Suprapubic skin (tissue), 4 donors: ENCODE measurements around the gene FAM200C. TPM values are rescaled to one million over a fixed set of nuclear protein-coding genes. Genes with fewer than 3 reads are reported as not detected.

ENCODE experiments used
- DNase-seq, 2 donors: peaks; one replicate each; pipeline ENCODE4 v3.0.0-alpha.2; 2019; ENCODE audit warnings: low spot score in 2 of 2
- H3K27ac ChIP-seq: fragments of 200-600 bp; sonication (generic); one replicate; pipeline ENCODE4 v1.5.1; 2019
- H3K27me3 ChIP-seq: fragments of 200-600 bp; sonication (generic); one replicate; pipeline ENCODE4 v1.5.1; 2019
- H3K36me3 ChIP-seq: fragments of 200-600 bp; sonication (generic); one replicate; pipeline ENCODE4 v1.5.1; 2019
- H3K4me1 ChIP-seq: fragments of 200-600 bp; sonication (generic); one replicate; pipeline ENCODE4 v1.5.1; 2019
- H3K4me3 ChIP-seq: fragments of 200-600 bp; sonication (generic); one replicate; pipeline ENCODE4 v1.5.1; 2019; ENCODE audit warnings: mild to moderate bottlenecking
- H3K9me3 ChIP-seq: fragments of 200-600 bp; sonication (generic); one replicate; pipeline ENCODE4 v1.5.1; 2019
- CTCF ChIP-seq, 2 donors: fragments of 200-600 bp in 1 of 2; fragments of 450-650 bp in 1 of 2; sonication (generic) in 1 of 2; IDR thresholded peaks; one replicate each; pipeline ENCODE4 v1.5.1; 2016 to 2019; ENCODE audit warnings: antibody characterized with exemption in 2 of 2, mild to moderate bottlenecking in 1 of 2, moderate library complexity in 1 of 2
- EP300 ChIP-seq: sonication (generic); formaldehyde crosslinking; IDR thresholded peaks from one replicate; pipeline ENCODE4 v1.6.1; 2017; ENCODE audit warnings: antibody characterized with exemption
- POLR2A ChIP-seq, 2 donors: fragments of 450-650 bp; IDR thresholded peaks; one replicate each; pipeline ENCODE4 v1.6.1; 2017; ENCODE audit warnings: antibody characterized with exemption in 2 of 2, mild to moderate bottlenecking in 2 of 2, moderate library complexity in 2 of 2
- POLR2AphosphoS5 ChIP-seq, 3 donors: sonication (generic); formaldehyde crosslinking; IDR thresholded peaks; one replicate each; pipeline ENCODE4 v1.6.1; 2017; ENCODE audit warnings: antibody characterized with exemption in 3 of 3
- WGBS: methylation state at CpG from one replicate; pipeline ENCODE4 v1.1.5; 2018; 5-methylcytosine and 5-hydroxymethylcytosine counted together
- total RNA-seq, 4 donors: library from RNA; depleted of rRNA; stranded (reverse); fragments of >200 nt; gene quantifications; one replicate each; pipeline ENCODE4 v1.1.0, GENCODE V29; 2016

Gene FAM200C
- total RNA-seq, 4 donors from 2014 or later, result 0.57 to 3.9 (median 1.2) TPM

GRCh38 chr5:160369990-160370712 lies 29.7 kb downstream of the FAM200C start, which contains the start of gene C1QTNF2:
Gene C1QTNF2, minus strand, starts transcription at chr5:160370626. Its CDS starts 15,615 bp downstream, at chr5:160355011.
- Histone ChIP-seq H3K9me3 (no peaks in the 10 kb centered on the region), H3K27ac (peak within 1 kb of the TSS; percentile 78), H3K4me1 (peaks cover 18% of the 10 kb centered on the region), H3K27me3 (no peaks in the 10 kb centered on the region), H3K4me3 (peak within 1 kb of the TSS; percentile 74), H3K36me3 (no peaks in the 10 kb centered on the region)
- peak; percentile 80 to 88 for DNase-seq
- WGBS, result 2% methylated on average over 45 of the region's 45 CpGs
- no peak for TF ChIP-seq POLR2AphosphoS5 (IDR thresholded peaks at IDR 0.05)
- no peak for TF ChIP-seq CTCF (IDR thresholded peaks at IDR 0.05)
- no peak for TF ChIP-seq POLR2A (IDR thresholded peaks at IDR 0.05)
- TF ChIP-seq EP300, result no peak

GRCh38 chr5:160367885-160368284 lies 32.0 kb downstream of the FAM200C start:
- TF ChIP-seq EP300 (no peak), CTCF (IDR thresholded peaks at IDR 0.05) (no peak), POLR2A (IDR thresholded peaks at IDR 0.05) (no peak), POLR2AphosphoS5 (IDR thresholded peaks at IDR 0.05) (no peak)
- peak in 1 of 2 donors; percentile 48 for DNase-seq
- Histone ChIP-seq H3K27me3 (no peaks in the 10 kb centered on the region), H3K4me1 (peaks cover 27% of the 10 kb centered on the region), H3K9me3 (no peaks in the 10 kb centered on the region), H3K4me3 (no peak overlapping the region), H3K27ac (no peak overlapping the region), H3K36me3 (no peaks in the 10 kb centered on the region)
- 85% methylated on average over 3 of the region's 3 CpGs for WGBS

- H3K27ac ChIP-seq, result no peak overlapping the region
- H3K4me3 ChIP-seq, result no peak overlapping the region
- 42% methylated on average over 2 of the region's 2 CpGs for WGBS
- DNase-seq, result no peak
- H3K36me3 ChIP-seq, result no peaks in the 10 kb centered on the region
- H3K4me1 ChIP-seq, result peaks cover 28% of the 10 kb centered on the region
- TF ChIP-seq POLR2AphosphoS5 (IDR thresholded peaks at IDR 0.05) (no peak), POLR2A (IDR thresholded peaks at IDR 0.05) (no peak), EP300 (no peak), CTCF (IDR thresholded peaks at IDR 0.05) (no peak)
- no peaks in the 10 kb centered on the region for H3K9me3 ChIP-seq
- no peaks in the 10 kb centered on the region for H3K27me3 ChIP-seq
Measured at GRCh38 chr5:160367261-160367660, 32.6 kb downstream of the FAM200C start.

GRCh38 chr5:160366230-160366629 lies 33.6 kb downstream of the FAM200C start:
- no peaks in the 10 kb centered on the region for H3K27me3 ChIP-seq
- peaks cover 29% of the 10 kb centered on the region for H3K4me1 ChIP-seq
- no peaks in the 10 kb centered on the region for H3K9me3 ChIP-seq
- H3K36me3 ChIP-seq, result no peaks in the 10 kb centered on the region
- 89% methylated on average over 2 of the region's 2 CpGs for WGBS
- DNase-seq, result no peak
- no peak overlapping the region for H3K4me3 ChIP-seq
- H3K27ac ChIP-seq, result no peak overlapping the region
- no peak for TF ChIP-seq EP300
- no peak for TF ChIP-seq POLR2A (IDR thresholded peaks at IDR 0.05)
- TF ChIP-seq POLR2AphosphoS5 (IDR thresholded peaks at IDR 0.05), result no peak
- TF ChIP-seq CTCF (IDR thresholded peaks at IDR 0.05), result no peak

- TF ChIP-seq EP300 (no peak), POLR2A (IDR thresholded peaks at IDR 0.05) (no peak), CTCF (IDR thresholded peaks at IDR 0.05) (no peak), POLR2AphosphoS5 (IDR thresholded peaks at IDR 0.05) (no peak)
- H3K27ac ChIP-seq, result peak overlapping the region; percentile 64
- WGBS, result 56% methylated on average over 13 of the region's 13 CpGs
Measured at GRCh38 chr5:160363660-160364395, 36.0 kb downstream of the FAM200C start.

More at GRCh38 chr5:160363660-160364395, 36.0 kb downstream of the FAM200C start:
- H3K9me3 ChIP-seq, result no peaks in the 10 kb centered on the region
- H3K4me3 ChIP-seq, result no peak overlapping the region
- H3K27me3 ChIP-seq, result no peaks in the 10 kb centered on the region
- H3K36me3 ChIP-seq, result no peaks in the 10 kb centered on the region
- H3K4me1 ChIP-seq, result peaks cover 34% of the 10 kb centered on the region
- DNase-seq, result no peak
